Measurements from ENCODE around the gene HOXA6.

The HOXA6 gene

GRCh38 chr7:27121684-27122076 is 25.9 kb downstream of the HOXA6 start:
- no peak for DNase-seq

- no peak for DNase-seq
Observed at GRCh38 chr7:27119412-27119911, 28.1 kb downstream of the HOXA6 start.

- DNase-seq = no peak
Observed at GRCh38 chr7:27118580-27118979, 29.0 kb downstream of the HOXA6 start.

GRCh38 chr7:27117887-27118491 is 29.6 kb downstream of the HOXA6 start:
- DNase-seq = no peak

GRCh38 chr7:27116962-27117886 is 30.4 kb downstream of the HOXA6 start:
- no peak for DNase-seq

GRCh38 chr7:27116031-27116961 is 31.3 kb downstream of the HOXA6 start:
- no peak for DNase-seq

GRCh38 chr7:27115221-27116026 is 32.1 kb downstream of the HOXA6 start:
- no peak for DNase-seq

- no peak for DNase-seq
Observed at GRCh38 chr7:27114881-27115220, 32.7 kb downstream of the HOXA6 start.

GRCh38 chr7:27113991-27114769 is 33.4 kb downstream of the HOXA6 start:
- DNase-seq = peak in 1 of 2 experiments; percentile 43

- DNase-seq = peak in 1 of 2 experiments; percentile 41
Observed at GRCh38 chr7:27112955-27113949, 34.3 kb downstream of the HOXA6 start.

GRCh38 chr7:27112361-27112760 is 35.2 kb downstream of the HOXA6 start:
- no peak for DNase-seq

- no peak for DNase-seq
Observed at GRCh38 chr7:27111751-27112277, 35.8 kb downstream of the HOXA6 start.

- peak in 1 of 2 experiments; percentile 36 for DNase-seq
Observed at GRCh38 chr7:27111042-27111750, 36.4 kb downstream of the HOXA6 start.

GRCh38 chr7:27110186-27111031 is 37.2 kb downstream of the HOXA6 start:
- DNase-seq = peak in 1 of 2 experiments; percentile 28

- DNase-seq = no peak
Observed at GRCh38 chr7:27109466-27110185, 37.9 kb downstream of the HOXA6 start.

GRCh38 chr7:27108390-27109127 is 39.0 kb downstream of the HOXA6 start:
- no peak for DNase-seq
